Activated CD4-positive, alpha-beta T cell treated with anti-CD3 and anti-CD28 coated beads, Interleukin-2, amount 10 ng/mL, durations not matched to agents 7 days and 5 days (primary cell): ENCODE measurements around the gene XAB2. TPM values are rescaled to one million over a fixed set of nuclear protein-coding genes. Genes with fewer than 3 reads are reported as not detected.

ENCODE experiments used
- CTCF ChIA-PET: fragments of 350-600 bp; sonication (Branson Sonifier 250); formaldehyde crosslinking; loops from one replicate; lab custom pipeline; 2021; ENCODE audit warnings: antibody characterized with exemption; lab: Charles Lee
- POLR2A ChIA-PET: fragments of 350-600 bp; sonication (Branson Sonifier 250); formaldehyde crosslinking; loops from one replicate; lab custom pipeline; 2021; ENCODE audit warnings: antibody characterized with exemption; lab: Charles Lee
- DNase-seq: peaks from one replicate; pipeline ENCODE4 v3.0.0-alpha.2; 2020
- H3K27ac Mint-ChIP-seq: one replicate; pipeline ENCODE4 v1.8.0; 2021; ENCODE audit warnings: mild to moderate bottlenecking, moderate library complexity, mixed read lengths
- H3K27me3 Mint-ChIP-seq: one replicate; pipeline ENCODE4 v1.8.0; 2021; ENCODE audit warnings: mixed read lengths
- H3K36me3 Mint-ChIP-seq: one replicate; pipeline ENCODE4 v1.8.0; 2021; ENCODE audit warnings: low read depth, mixed read lengths
- H3K4me1 Mint-ChIP-seq: one replicate; pipeline ENCODE4 v1.8.0; 2021; ENCODE audit warnings: mixed read lengths
- H3K4me3 Mint-ChIP-seq: one replicate; pipeline ENCODE4 v1.8.0; 2021; ENCODE audit warnings: mild to moderate bottlenecking, moderate library complexity, mixed read lengths
- H3K9me3 Mint-ChIP-seq: one replicate; pipeline ENCODE4 v1.8.0; 2021; ENCODE audit warnings: mixed read lengths
- total RNA-seq, 2 experiments: library from RNA; stranded (reverse); gene quantifications; one replicate each; pipeline ENCODE4 v1.2.3, GENCODE V29; 2021

Gene XAB2
- total RNA-seq, 2 experiments from 2014 or later: 46.0 to 50.0 TPM

DNA sequence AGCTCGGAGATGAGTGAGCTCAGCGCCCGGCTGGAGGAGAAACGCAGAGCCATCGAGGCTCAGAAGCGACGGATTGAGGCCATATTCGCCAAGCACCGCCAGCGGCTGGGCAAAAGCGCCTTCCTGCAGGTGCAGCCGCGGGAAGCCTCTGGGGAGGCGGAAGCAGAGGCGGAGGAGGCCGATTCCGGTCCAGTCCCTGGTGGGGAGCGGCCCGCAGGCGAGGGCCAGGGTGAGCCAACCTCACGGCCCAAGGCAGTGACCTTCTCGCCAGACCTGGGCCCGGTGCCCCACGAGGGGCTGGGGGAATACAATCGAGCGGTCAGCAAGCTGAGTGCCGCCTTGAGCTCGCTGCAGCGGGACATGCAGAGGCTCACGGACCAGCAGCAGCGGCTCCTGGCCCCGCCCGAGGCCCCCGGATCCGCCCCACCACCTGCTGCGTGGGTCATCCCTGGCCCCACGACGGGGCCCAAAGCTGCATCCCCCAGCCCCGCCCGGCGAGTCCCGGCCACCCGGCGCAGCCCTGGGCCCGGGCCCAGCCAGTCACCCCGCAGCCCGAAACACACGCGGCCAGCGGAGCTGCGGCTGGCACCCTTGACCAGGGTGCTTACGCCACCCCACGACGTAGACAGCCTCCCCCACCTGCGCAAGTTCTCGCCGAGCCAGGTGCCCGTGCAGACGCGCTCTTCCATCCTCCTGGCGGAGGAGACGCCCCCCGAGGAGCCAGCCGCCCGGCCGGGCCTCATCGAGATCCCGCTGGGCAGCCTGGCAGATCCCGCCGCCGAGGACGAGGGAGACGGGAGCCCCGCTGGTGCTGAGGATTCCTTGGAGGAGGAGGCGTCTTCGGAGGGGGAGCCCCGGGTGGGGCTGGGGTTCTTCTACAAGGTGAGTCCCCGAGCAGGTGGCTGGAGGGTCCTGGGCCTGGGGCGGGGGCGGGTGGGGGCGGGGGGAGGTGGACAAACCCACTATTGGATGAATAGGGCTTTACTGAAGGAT is 16.8 kb downstream of the XAB2 start:
- no peaks in the 10 kb centered on the region for H3K9me3 Mint-ChIP-seq
- DNase-seq: no peak
- H3K27me3 Mint-ChIP-seq: no peaks in the 10 kb centered on the region
- no peak overlapping the region for H3K27ac Mint-ChIP-seq
- H3K36me3 Mint-ChIP-seq: peaks cover 2% of the 10 kb centered on the region
- ChIA-PET CTCF (no interaction called here), POLR2A (no interaction called here)
- H3K4me1 Mint-ChIP-seq: peaks cover 1% of the 10 kb centered on the region
- no peak overlapping the region for H3K4me3 Mint-ChIP-seq

GRCh38 chr19:7611541-7612279 is 17.6 kb downstream of the XAB2 start:
- ChIA-PET POLR2A (no interaction called here), CTCF (no interaction called here)
- DNase-seq: no peak
- Mint-ChIP-seq H3K4me1 (peaks cover 8% of the 10 kb centered on the region), H3K9me3 (no peaks in the 10 kb centered on the region), H3K27me3 (no peaks in the 10 kb centered on the region), H3K27ac (peak overlapping the region; percentile 25), H3K4me3 (no peak overlapping the region), H3K36me3 (no peaks in the 10 kb centered on the region)

- POLR2A ChIA-PET: no interaction called here
These were observed 18.7 kb downstream of the XAB2 start for GRCh38 chr19:7610491-7611240.

DNA sequence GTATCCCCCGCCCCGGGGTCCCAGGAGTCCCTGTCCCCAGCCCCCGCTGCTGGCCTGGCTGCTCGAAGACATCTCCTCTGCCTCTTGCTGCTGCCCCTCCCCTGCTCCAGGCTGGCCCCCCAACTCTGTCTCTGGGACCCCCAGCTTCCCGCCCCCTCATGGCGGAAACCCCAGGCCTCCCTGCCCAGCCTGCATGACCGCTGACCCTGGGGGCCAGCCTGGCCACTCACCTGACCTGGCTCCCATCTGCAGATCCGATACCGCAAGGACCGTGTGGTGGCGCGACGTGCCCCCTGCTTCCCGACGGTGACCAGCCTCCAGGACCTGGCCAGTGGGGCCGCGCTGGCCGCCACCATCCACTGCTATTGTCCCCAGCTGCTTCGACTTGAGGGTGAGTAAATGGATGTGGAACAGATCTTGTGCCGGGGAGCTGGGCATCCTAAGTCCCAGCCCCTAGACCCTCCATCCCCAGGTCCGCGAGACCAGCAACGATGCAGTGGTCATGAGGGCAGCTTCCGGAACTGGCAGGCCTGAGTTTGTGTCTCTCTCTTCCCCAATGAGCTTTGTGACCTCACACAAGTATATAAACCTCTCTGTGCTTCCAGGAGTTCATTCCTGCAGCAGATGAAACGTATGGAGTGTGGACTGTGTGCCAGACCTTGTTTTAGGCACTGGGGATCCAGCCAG is 21.3 kb downstream of the XAB2 start:
- CTCF ChIA-PET: interaction anchor here (1.0 to 1.2 kb wide), 2 partner anchors 16 to 73 kb away, joined by 3 to 5 read pairs; partner anchors contain the start of gene TRAPPC5
- H3K27me3 Mint-ChIP-seq: no peaks in the 10 kb centered on the region
- POLR2A ChIA-PET: no interaction called here
- H3K4me3 Mint-ChIP-seq: no peak overlapping the region
- H3K27ac Mint-ChIP-seq: no peak overlapping the region
- H3K36me3 Mint-ChIP-seq: no peaks in the 10 kb centered on the region
- H3K9me3 Mint-ChIP-seq: no peaks in the 10 kb centered on the region
- DNase-seq: no peak
- H3K4me1 Mint-ChIP-seq: peaks cover 12% of the 10 kb centered on the region

More at GRCh38 chr19:7610491-7611240, 18.7 kb downstream of the XAB2 start:
- no peaks in the 10 kb centered on the region for H3K9me3 Mint-ChIP-seq
- CTCF ChIA-PET: no interaction called here
- H3K27me3 Mint-ChIP-seq: no peaks in the 10 kb centered on the region
- no peaks in the 10 kb centered on the region for H3K36me3 Mint-ChIP-seq
- no peak overlapping the region for H3K27ac Mint-ChIP-seq
- no peak for DNase-seq
- no peak overlapping the region for H3K4me3 Mint-ChIP-seq
- peaks cover 11% of the 10 kb centered on the region for H3K4me1 Mint-ChIP-seq

- H3K4me3 Mint-ChIP-seq: no peak overlapping the region
- H3K27me3 Mint-ChIP-seq: peaks cover under 1% of the 10 kb centered on the region
- POLR2A ChIA-PET: no interaction called here
- no peaks in the 10 kb centered on the region for H3K36me3 Mint-ChIP-seq
- H3K27ac Mint-ChIP-seq: no peak overlapping the region
- no peaks in the 10 kb centered on the region for H3K9me3 Mint-ChIP-seq
- CTCF ChIA-PET: interaction anchor here (0.6 to 1.0 kb wide), 2 partner anchors 17 to 104 kb away, joined by 3 to 4 read pairs; no protein-coding TSS in a partner anchor
- H3K4me1 Mint-ChIP-seq: peaks cover 12% of the 10 kb centered on the region
- DNase-seq: no peak
These were observed 22.0 kb downstream of the XAB2 start for GRCh38 chr19:7607212-7607873.

DNA sequence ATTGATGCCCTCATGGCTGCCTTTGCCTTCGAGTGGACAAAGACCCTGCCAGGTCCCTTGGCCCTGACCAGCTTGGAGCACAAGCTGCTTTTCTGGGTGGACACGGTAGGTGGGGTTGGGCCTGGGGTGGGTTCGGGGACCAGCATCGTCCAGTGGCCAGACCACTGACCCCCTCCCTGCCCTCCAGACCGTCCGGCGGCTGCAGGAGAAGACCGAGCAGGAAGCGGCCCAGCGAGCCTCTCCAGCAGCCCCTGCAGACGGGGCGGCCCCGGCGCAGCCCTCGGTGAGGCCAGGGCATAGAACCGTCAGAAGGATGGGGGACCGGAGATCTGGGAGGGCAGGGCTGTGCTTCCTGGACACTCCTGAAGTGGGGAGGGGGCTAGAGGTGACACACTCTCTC is 23.1 kb downstream of the XAB2 start:
- Mint-ChIP-seq H3K4me1 (peaks cover 12% of the 10 kb centered on the region), H3K36me3 (no peaks in the 10 kb centered on the region), H3K4me3 (no peak overlapping the region), H3K27ac (no peak overlapping the region), H3K9me3 (no peaks in the 10 kb centered on the region), H3K27me3 (peaks cover 3% of the 10 kb centered on the region)
- no peak for DNase-seq
- CTCF ChIA-PET: interaction anchor here (1.1 to 1.3 kb wide), 2 partner anchors 19 to 23 kb away, joined by 3 to 4 read pairs; partner anchors contain the start of genes PET100 and XAB2
- POLR2A ChIA-PET: no interaction called here

GRCh38 chr19:7605490-7606222 is 23.7 kb downstream of the XAB2 start:
- POLR2A ChIA-PET: interaction anchor here (0.5 kb wide), 1 partner anchor 17 kb away, joined by 3 read pairs; no protein-coding TSS in a partner anchor
- no peaks in the 10 kb centered on the region for H3K9me3 Mint-ChIP-seq
- DNase-seq: peak; percentile 30
- H3K27ac Mint-ChIP-seq: no peak overlapping the region
- H3K4me3 Mint-ChIP-seq: no peak overlapping the region
- peaks cover 3% of the 10 kb centered on the region for H3K27me3 Mint-ChIP-seq
- H3K36me3 Mint-ChIP-seq: no peaks in the 10 kb centered on the region
- CTCF ChIA-PET: interaction anchor here (1.1 to 1.3 kb wide), 3 partner anchors 19 to 47 kb away, joined by 3 to 4 read pairs (median 3); partner anchors contain the start of genes PET100 and XAB2
- peaks cover 12% of the 10 kb centered on the region for H3K4me1 Mint-ChIP-seq

- CTCF ChIA-PET: interaction anchor here (0.6 kb wide), 1 partner anchor 9 kb away, joined by 3 read pairs; no protein-coding TSS in a partner anchor
These were observed 25.4 kb downstream of the XAB2 start for GRCh38 chr19:7603919-7604318.

DNA sequence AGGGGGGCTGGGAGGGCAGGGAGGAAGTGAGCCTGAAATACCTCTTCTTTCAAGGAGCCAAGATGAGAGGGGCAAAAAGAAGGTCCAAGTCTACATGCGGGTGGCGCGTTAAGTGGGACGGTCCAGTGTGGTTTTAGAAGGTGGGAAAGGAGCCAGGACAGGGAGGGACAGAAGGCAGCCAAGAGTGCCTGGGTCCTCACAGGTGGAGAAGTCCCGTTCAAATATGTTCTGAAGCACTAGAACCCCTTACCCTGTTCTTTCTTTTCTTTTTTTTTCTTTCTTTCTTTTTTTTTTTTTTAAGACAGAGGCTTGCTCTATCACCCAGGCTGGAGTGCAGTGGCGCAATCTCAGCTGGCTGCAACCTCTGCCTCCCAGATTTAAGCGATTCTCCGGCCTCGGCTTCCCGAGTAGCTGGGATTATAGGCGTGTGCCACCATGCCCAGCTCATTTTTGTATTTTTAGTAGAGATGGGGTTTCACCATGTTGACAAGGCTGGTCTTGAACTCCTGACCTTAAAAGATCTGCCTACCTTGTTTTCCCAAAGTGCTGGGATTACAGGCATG is 26.3 kb downstream of the XAB2 start:
- CTCF ChIA-PET: no interaction called here
- Mint-ChIP-seq H3K27me3 (peaks cover 11% of the 10 kb centered on the region), H3K9me3 (no peaks in the 10 kb centered on the region), H3K36me3 (no peaks in the 10 kb centered on the region), H3K4me1 (peaks cover 10% of the 10 kb centered on the region), H3K4me3 (no peak overlapping the region), H3K27ac (no peak overlapping the region)
- no peak for DNase-seq
- POLR2A ChIA-PET: no interaction called here

More at GRCh38 chr19:7603919-7604318, 25.4 kb downstream of the XAB2 start:
- POLR2A ChIA-PET: no interaction called here
- Mint-ChIP-seq H3K4me1 (peaks cover 12% of the 10 kb centered on the region), H3K27ac (no peak overlapping the region), H3K36me3 (no peaks in the 10 kb centered on the region), H3K4me3 (no peak overlapping the region), H3K9me3 (no peaks in the 10 kb centered on the region), H3K27me3 (peaks cover 3% of the 10 kb centered on the region)
- DNase-seq: no peak

DNA sequence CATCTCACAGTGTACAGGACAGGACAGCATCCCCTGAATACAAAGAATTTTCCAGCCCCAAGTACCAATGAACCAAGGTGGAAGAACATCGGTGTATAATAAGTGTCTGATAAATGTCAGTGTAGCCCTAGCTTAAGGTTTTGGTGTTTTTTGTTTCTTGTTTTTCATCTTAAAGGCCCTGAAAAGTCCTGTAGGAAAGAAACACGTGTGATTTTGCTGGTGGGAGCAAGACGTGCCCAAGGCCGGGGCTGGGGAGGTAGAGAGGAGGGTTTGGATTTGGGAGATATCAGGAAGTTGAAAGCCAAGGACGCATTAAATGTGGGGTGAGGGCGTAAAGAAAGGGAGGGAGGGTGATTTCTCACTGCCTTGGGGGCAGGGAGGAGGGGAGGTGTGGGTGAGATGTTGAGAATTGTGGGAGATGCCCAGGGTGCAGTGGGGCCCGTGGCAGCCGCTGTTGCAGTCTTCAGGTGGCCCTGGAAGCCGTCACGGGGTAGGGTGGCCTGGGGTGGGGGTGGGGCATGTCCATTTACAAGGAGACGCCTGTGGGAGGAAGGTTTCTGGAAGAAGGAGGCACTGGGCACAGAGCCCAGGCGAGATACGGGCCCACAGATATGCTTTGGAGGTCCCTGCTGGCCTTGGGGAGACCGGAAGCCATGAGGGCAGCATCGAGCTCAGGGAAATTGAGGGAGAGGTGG is 27.0 kb downstream of the XAB2 start:
- H3K4me3 Mint-ChIP-seq: no peak overlapping the region
- H3K36me3 Mint-ChIP-seq: no peaks in the 10 kb centered on the region
- H3K9me3 Mint-ChIP-seq: no peaks in the 10 kb centered on the region
- ChIA-PET CTCF (no interaction called here), POLR2A (no interaction called here)
- no peak overlapping the region for H3K27ac Mint-ChIP-seq
- peaks cover 17% of the 10 kb centered on the region for H3K27me3 Mint-ChIP-seq
- DNase-seq: no peak
- peaks cover 10% of the 10 kb centered on the region for H3K4me1 Mint-ChIP-seq
